Measurements from ENCODE around the gene ITSN1. TPM values are rescaled to one million over a fixed set of nuclear protein-coding genes. Genes with fewer than 3 reads are reported as not detected.
A peak's percentile ranks its signal among the peaks of the same experiment; 100 is the strongest.

Gene ITSN1
- total and polyA plus RNA-seq, 4 donors, result 11.2 to 46.0 (median 19.8) TPM

DNA sequence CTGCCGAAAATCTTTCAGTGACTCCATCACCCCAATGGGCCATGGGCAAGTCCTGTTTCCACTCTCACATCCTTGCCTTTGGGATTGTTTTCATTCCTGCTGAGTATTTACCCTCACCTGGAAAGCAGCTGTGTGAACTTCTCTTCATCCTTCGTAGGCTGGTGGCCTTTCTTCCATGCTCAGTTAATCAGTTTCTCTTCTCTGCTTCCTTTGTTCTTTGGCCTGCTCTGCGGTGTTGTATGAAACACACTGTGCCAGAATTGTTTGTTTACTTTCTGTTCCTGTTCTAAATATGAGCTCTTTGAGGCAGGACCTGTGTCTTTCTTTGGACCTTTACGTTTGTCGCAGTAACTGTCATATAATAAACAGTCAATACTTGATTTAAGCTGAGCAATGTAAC lies 48.6 kb downstream of the ITSN1 start:
- H3K27ac ChIP-seq (ENCODE audit: low read depth in 1 of 2, low read length in 1 of 2), result no peak overlapping the region
- no peaks in the 10 kb centered on the region for H3K27me3 ChIP-seq (ENCODE audit: control insufficient read depth in 3 of 3, insufficient read depth in 3 of 3, low read length in 2 of 3)
- H3K4me3 ChIP-seq, result no peak overlapping the region
- TF ChIP-seq, protein P1, sequence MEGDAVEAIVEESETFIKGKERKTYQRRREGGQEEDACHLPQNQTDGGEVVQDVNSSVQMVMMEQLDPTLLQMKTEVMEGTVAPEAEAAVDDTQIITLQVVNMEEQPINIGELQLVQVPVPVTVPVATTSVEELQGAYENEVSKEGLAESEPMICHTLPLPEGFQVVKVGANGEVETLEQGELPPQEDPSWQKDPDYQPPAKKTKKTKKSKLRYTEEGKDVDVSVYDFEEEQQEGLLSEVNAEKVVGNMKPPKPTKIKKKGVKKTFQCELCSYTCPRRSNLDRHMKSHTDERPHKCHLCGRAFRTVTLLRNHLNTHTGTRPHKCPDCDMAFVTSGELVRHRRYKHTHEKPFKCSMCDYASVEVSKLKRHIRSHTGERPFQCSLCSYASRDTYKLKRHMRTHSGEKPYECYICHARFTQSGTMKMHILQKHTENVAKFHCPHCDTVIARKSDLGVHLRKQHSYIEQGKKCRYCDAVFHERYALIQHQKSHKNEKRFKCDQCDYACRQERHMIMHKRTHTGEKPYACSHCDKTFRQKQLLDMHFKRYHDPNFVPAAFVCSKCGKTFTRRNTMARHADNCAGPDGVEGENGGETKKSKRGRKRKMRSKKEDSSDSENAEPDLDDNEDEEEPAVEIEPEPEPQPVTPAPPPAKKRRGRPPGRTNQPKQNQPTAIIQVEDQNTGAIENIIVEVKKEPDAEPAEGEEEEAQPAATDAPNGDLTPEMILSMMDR (IDR thresholded peaks at IDR 0.05; ENCODE audit: control extremely low read depth, extremely low read depth), result no peak
- no peaks in the 10 kb centered on the region for H3K36me3 ChIP-seq (ENCODE audit: control insufficient read depth in 4 of 4, insufficient read depth in 4 of 4, low read length in 4 of 4)
- DNase-seq, result no peak
- 76 to 81% methylated on average over 5 of the region's 5 CpGs for WGBS, 2 donors
- ATAC-seq (ENCODE audit: insufficient read depth, low FRiP score), result no peak
- peaks cover 0 to 14% (median 2%) of the 10 kb centered on the region in 5 donors for H3K4me1 ChIP-seq (ENCODE audit: control insufficient read depth in 5 of 5, insufficient read depth in 5 of 5, low read length in 5 of 5)
- no peaks in the 10 kb centered on the region for H3K9me3 ChIP-seq (ENCODE audit: control insufficient read depth in 4 of 4, insufficient read depth in 3 of 4, low read length in 3 of 4)
- H3K9ac ChIP-seq (ENCODE audit: insufficient read depth in 1 of 2, low read length in 2 of 2), result no peak overlapping the region

DNA sequence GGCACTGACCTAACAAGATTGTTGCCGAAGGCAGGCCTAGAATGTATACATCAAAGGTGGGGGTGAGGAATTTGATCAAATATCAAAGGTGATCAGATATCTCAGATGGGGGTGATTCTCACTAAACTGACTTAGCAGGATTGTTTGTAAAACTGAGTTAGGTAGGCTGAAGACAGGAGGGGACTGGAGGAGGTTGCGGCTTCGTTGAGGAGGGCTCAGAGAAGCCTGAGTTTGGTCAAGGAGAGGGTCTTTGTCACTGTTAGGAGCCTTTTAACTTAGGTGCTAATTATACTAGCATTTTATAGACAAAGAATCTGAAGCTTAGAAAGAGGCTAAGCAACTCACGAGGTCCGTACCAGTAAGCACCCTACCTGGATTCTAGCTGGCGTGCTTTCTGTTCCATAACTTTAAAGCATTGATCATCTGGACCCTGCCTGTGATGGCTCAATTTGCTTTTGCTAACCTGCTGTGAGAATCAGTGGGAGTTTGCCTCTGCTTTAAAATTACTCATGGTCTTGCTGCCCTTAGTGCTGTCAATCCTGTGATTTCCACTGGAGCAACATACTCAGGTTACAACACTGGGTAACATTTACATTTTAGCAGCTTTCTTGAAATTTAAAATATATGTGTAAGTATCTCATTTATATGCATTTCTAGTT lies 49.8 kb downstream of the ITSN1 start:
- ATAC-seq (ENCODE audit: insufficient read depth, low FRiP score) (no peak), DNase-seq (no peak)
- TF ChIP-seq, protein P1 (IDR thresholded peaks at IDR 0.05; ENCODE audit: control extremely low read depth, extremely low read depth), result no peak
- H3K27ac ChIP-seq (ENCODE audit: low read depth in 1 of 2, low read length in 1 of 2), result no peak overlapping the region
- 95 to 99% methylated on average over 6 of the region's 6 CpGs for WGBS, 2 donors
- H3K4me3 ChIP-seq, result no peak overlapping the region
- H3K27me3 ChIP-seq (ENCODE audit: control insufficient read depth in 3 of 3, insufficient read depth in 3 of 3, low read length in 2 of 3), result no peaks in the 10 kb centered on the region
- H3K4me1 ChIP-seq (ENCODE audit: control insufficient read depth in 5 of 5, insufficient read depth in 5 of 5, low read length in 5 of 5), result peaks cover 0 to 10% (median 2%) of the 10 kb centered on the region in 5 donors
- H3K9me3 ChIP-seq (ENCODE audit: control insufficient read depth in 4 of 4, insufficient read depth in 3 of 4, low read length in 3 of 4), result no peaks in the 10 kb centered on the region
- H3K36me3 ChIP-seq (ENCODE audit: control insufficient read depth in 4 of 4, insufficient read depth in 4 of 4, low read length in 4 of 4), result no peaks in the 10 kb centered on the region
- H3K9ac ChIP-seq (ENCODE audit: insufficient read depth in 1 of 2, low read length in 2 of 2), result no peak overlapping the region

- 83 to 94% methylated on average over 2 of the region's 2 CpGs for whole genome bisulfite sequencing, 2 donors
- ATAC-seq (ENCODE audit: insufficient read depth, low FRiP score), result no peak
- Histone ChIP-seq H3K4me1 (ENCODE audit: control insufficient read depth in 5 of 5, insufficient read depth in 5 of 5, low read length in 5 of 5) (peaks cover 0 to 6% (median 0%) of the 10 kb centered on the region in 5 donors), H3K36me3 (ENCODE audit: control insufficient read depth in 4 of 4, insufficient read depth in 4 of 4, low read length in 4 of 4) (no peaks in the 10 kb centered on the region), H3K27ac (ENCODE audit: low read depth in 1 of 2, low read length in 1 of 2) (no peak overlapping the region), H3K4me3 (no peak overlapping the region), H3K27me3 (ENCODE audit: control insufficient read depth in 3 of 3, insufficient read depth in 3 of 3, low read length in 2 of 3) (no peaks in the 10 kb centered on the region), H3K9ac (ENCODE audit: insufficient read depth in 1 of 2, low read length in 2 of 2) (no peak overlapping the region), H3K9me3 (ENCODE audit: control insufficient read depth in 4 of 4, insufficient read depth in 3 of 4, low read length in 3 of 4) (no peaks in the 10 kb centered on the region)
- no peak for DNase-seq
- TF ChIP-seq, protein P1 (IDR thresholded peaks at IDR 0.05; ENCODE audit: control extremely low read depth, extremely low read depth), result no peak
Observed at GRCh38 chr21:33695813-33696212, 53.5 kb downstream of the ITSN1 start.

DNA sequence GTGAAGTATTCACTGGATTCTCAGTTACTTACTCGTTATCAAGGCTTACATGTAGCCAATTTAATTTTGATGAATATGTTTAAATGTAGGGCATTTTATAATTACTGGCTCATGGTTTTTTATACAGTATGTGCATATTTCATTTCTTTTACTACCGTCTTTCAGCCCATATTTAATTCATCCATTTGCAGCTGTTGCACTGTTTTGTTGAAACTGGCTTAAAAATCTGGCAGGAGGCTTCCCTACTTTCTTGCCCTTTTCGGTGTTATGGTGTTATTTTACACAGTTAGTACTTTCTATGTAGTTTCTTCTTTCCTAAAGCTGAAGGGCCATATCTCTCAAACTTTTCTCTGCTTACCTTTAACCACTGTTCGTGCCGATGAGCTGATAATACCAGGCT lies 54.2 kb downstream of the ITSN1 start:
- peak in 1 of 3 donors; percentile 19 for DNase-seq
- Histone ChIP-seq H3K9me3 (ENCODE audit: control insufficient read depth in 4 of 4, insufficient read depth in 3 of 4, low read length in 3 of 4) (no peaks in the 10 kb centered on the region), H3K27me3 (ENCODE audit: control insufficient read depth in 3 of 3, insufficient read depth in 3 of 3, low read length in 2 of 3) (no peaks in the 10 kb centered on the region), H3K4me1 (ENCODE audit: control insufficient read depth in 5 of 5, insufficient read depth in 5 of 5, low read length in 5 of 5) (peaks cover 0 to 6% (median 0%) of the 10 kb centered on the region in 5 donors), H3K27ac (ENCODE audit: low read depth in 1 of 2, low read length in 1 of 2) (no peak overlapping the region), H3K9ac (ENCODE audit: insufficient read depth in 1 of 2, low read length in 2 of 2) (no peak overlapping the region), H3K4me3 (no peak overlapping the region), H3K36me3 (ENCODE audit: control insufficient read depth in 4 of 4, insufficient read depth in 4 of 4, low read length in 4 of 4) (no peaks in the 10 kb centered on the region)
- TF ChIP-seq, protein P1 (IDR thresholded peaks at IDR 0.05; ENCODE audit: control extremely low read depth, extremely low read depth), result no peak
- no peak for ATAC-seq (ENCODE audit: insufficient read depth, low FRiP score)
- WGBS, 2 donors, result 77 to 88% methylated on average over 5 of the region's 5 CpGs

All from lung (tissue), 12 donors.